ENCODE results near the gene AKT1S1. TPM values are rescaled to one million over a fixed set of nuclear protein-coding genes. Genes with fewer than 3 reads are reported as not detected.
A peak's percentile ranks its signal among the peaks of the same experiment; 100 is the strongest.

The AKT1S1 gene
- total and polyA plus RNA-seq, 2 experiments from 2014 or later, result 15.6 to 74.5 TPM

- TF ChIP-seq EZH2phosphoT487 (IDR thresholded peaks at IDR 0.05; ENCODE audit: low read depth, severe bottlenecking, unreplicated experiment) (no peak), EZH2 (IDR thresholded peaks at IDR 0.05; ENCODE audit: borderline replicate concordance) (no peak)
- TF ChIP-seq, protein P1, sequence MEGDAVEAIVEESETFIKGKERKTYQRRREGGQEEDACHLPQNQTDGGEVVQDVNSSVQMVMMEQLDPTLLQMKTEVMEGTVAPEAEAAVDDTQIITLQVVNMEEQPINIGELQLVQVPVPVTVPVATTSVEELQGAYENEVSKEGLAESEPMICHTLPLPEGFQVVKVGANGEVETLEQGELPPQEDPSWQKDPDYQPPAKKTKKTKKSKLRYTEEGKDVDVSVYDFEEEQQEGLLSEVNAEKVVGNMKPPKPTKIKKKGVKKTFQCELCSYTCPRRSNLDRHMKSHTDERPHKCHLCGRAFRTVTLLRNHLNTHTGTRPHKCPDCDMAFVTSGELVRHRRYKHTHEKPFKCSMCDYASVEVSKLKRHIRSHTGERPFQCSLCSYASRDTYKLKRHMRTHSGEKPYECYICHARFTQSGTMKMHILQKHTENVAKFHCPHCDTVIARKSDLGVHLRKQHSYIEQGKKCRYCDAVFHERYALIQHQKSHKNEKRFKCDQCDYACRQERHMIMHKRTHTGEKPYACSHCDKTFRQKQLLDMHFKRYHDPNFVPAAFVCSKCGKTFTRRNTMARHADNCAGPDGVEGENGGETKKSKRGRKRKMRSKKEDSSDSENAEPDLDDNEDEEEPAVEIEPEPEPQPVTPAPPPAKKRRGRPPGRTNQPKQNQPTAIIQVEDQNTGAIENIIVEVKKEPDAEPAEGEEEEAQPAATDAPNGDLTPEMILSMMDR (IDR thresholded peaks at IDR 0.05; ENCODE audit: poor library complexity), result no peak
- Histone ChIP-seq H3K9me2 (replicated peaks; ENCODE audit: insufficient read depth) (no peaks in the 10 kb centered on the region), H2AFZ (no peak overlapping the region), H3K36me3 (replicated peaks; ENCODE audit: insufficient read depth, low read depth) (no peaks in the 10 kb centered on the region), H4K20me1 (ENCODE audit: insufficient read depth, poor library complexity, severe bottlenecking) (peaks cover 10% of the 10 kb centered on the region), H3K27me3 (no peaks in the 10 kb centered on the region), H3K9me3 (ENCODE audit: low read depth) (no peaks in the 10 kb centered on the region), H3K4me2 (peak overlapping the region; percentile 75), H3K4me3 (no peak overlapping the region), H3K27ac (no peak overlapping the region), H3K4me1 (ENCODE audit: insufficient read depth) (peaks cover 25% of the 10 kb centered on the region), H3K79me2 (peaks cover 28% of the 10 kb centered on the region)
- DNase-seq (ENCODE audit: low spot score), result no peak
- WGBS (ENCODE audit: low lambda C conversion rate, missing lambda C conversion rate), result 98% methylated on average over 13 of the region's 13 CpGs
These were observed 12.3 kb downstream of the AKT1S1 start for GRCh38 chr19:49864890-49865289.

- H3K79me2 ChIP-seq, result peaks cover 28% of the 10 kb centered on the region
- no peak overlapping the region for H3K27ac ChIP-seq
- no peak overlapping the region for H2AFZ ChIP-seq
- H3K4me3 ChIP-seq, result no peak overlapping the region
- TF ChIP-seq, protein P1 (IDR thresholded peaks at IDR 0.05; ENCODE audit: poor library complexity), result no peak
- no peak for TF ChIP-seq EZH2 (IDR thresholded peaks at IDR 0.05; ENCODE audit: borderline replicate concordance)
- TF ChIP-seq EZH2phosphoT487 (IDR thresholded peaks at IDR 0.05; ENCODE audit: low read depth, severe bottlenecking, unreplicated experiment), result no peak
- no peaks in the 10 kb centered on the region for H3K27me3 ChIP-seq
- DNase-seq (ENCODE audit: low spot score), result no peak
- peaks cover 10% of the 10 kb centered on the region for H4K20me1 ChIP-seq (ENCODE audit: insufficient read depth, poor library complexity, severe bottlenecking)
- peaks cover 24% of the 10 kb centered on the region for H3K4me1 ChIP-seq (ENCODE audit: insufficient read depth)
- no peak overlapping the region for H3K4me2 ChIP-seq
- no peaks in the 10 kb centered on the region for H3K36me3 ChIP-seq (replicated peaks; ENCODE audit: insufficient read depth, low read depth)
- no peaks in the 10 kb centered on the region for H3K9me3 ChIP-seq (ENCODE audit: low read depth)
- over 99% methylated on average over 16 of the region's 17 CpGs for WGBS (ENCODE audit: low lambda C conversion rate, missing lambda C conversion rate)
- H3K9me2 ChIP-seq (replicated peaks; ENCODE audit: insufficient read depth), result no peaks in the 10 kb centered on the region
These were observed 13.2 kb downstream of the AKT1S1 start for GRCh38 chr19:49863935-49864320.

DNA sequence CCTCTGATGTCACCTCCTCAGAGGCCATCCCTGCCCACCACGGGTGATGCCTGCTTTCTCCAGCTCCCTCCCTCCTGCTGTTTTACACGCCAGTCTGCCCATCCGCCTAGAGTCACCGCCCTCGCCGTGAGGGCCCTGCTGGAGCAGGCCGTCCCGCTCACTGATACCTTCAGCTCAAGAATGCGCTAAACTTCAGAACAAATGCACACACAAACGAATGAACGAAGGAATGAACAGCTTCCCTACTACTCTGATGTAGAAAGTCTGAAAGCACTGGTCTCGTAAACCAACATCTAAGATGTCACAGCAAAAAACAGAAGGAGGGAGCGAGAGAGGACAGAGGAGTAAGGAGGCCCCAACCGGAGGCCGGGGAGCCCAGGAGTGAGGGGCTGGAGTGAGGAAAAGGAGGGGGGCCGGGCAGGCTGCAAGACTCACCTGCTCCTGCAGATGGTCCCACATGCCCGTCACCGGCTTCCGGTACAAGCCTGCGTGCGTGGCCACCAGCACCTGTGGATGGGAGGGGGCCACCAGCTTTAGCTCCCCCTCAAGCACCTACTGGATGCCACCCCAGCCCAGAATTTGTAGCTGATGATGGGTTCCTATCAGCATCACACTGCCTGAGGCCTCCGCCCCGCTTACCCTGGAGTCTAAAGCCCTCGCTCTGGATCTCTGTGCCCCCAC, 13.8 kb downstream of the AKT1S1 start:
- H3K27ac ChIP-seq, result no peak overlapping the region
- H3K36me3 ChIP-seq (replicated peaks; ENCODE audit: insufficient read depth, low read depth), result no peaks in the 10 kb centered on the region
- no peak for DNase-seq (ENCODE audit: low spot score)
- no peaks in the 10 kb centered on the region for H3K9me2 ChIP-seq (replicated peaks; ENCODE audit: insufficient read depth)
- 94% methylated on average over 24 of the region's 24 CpGs for WGBS (ENCODE audit: low lambda C conversion rate, missing lambda C conversion rate)
- H4K20me1 ChIP-seq (ENCODE audit: insufficient read depth, poor library complexity, severe bottlenecking), result peaks cover 10% of the 10 kb centered on the region
- H3K79me2 ChIP-seq, result peaks cover 28% of the 10 kb centered on the region
- H3K27me3 ChIP-seq, result no peaks in the 10 kb centered on the region
- no peak overlapping the region for H2AFZ ChIP-seq
- H3K4me1 ChIP-seq (ENCODE audit: insufficient read depth), result peaks cover 18% of the 10 kb centered on the region
- H3K4me2 ChIP-seq, result no peak overlapping the region
- TF ChIP-seq EZH2 (IDR thresholded peaks at IDR 0.05; ENCODE audit: borderline replicate concordance), result no peak
- TF ChIP-seq, protein P1 (IDR thresholded peaks at IDR 0.05; ENCODE audit: poor library complexity), result no peak
- no peak for TF ChIP-seq EZH2phosphoT487 (IDR thresholded peaks at IDR 0.05; ENCODE audit: low read depth, severe bottlenecking, unreplicated experiment)
- no peaks in the 10 kb centered on the region for H3K9me3 ChIP-seq (ENCODE audit: low read depth)
- no peak overlapping the region for H3K4me3 ChIP-seq
